RPMI8226 (cell line): ENCODE measurements around the gene GABPB2.
"Not testable (repeated sequence)": the region's sequence is repeated elsewhere in the genome, so short reads cannot be mapped to it uniquely, and the experiment has no call there.

ENCODE experiments used
- DNase-seq: peaks from one replicate; pipeline ENCODE4 v3.0.0-alpha.2; 2015

Gene GABPB2

DNA sequence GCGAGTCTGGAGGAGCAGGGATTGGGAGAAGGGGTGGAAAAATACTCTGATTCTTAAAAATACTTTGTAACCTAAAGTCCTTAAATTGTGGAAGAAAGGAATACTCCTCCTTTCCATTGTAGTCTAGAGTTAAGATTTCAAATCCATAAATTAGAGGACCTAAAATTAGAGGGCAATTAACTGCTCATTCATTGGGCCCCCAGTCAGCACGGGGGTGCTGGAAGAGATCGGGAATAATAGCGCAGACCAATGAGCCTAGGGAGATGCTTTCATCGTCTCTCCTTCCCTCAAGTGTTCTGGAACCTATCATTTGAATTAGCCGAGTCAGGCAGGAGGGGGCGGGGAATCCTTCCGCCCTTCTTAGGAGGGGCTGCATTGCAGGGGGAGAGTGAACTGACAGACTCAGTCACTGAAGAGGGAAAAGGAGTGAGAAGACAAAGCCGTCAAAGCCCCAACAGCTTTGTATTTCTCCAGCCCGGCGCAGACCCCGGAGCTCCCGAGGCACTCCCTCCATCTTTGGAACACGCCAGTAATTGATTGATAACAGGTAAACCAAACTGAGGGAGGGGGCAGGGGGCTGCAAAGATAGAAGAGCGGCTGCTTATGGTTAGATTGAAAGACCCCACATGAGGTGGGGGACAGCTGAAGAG, 10.4 kb upstream of the GABPB2 start, which contains the start of gene MLLT11:
TSS of gene MLLT11 (plus strand) at position 391 of the 650 bp plus-strand sequence. CDS start 6,828 bp downstream, outside the sequence.
- DNase-seq: no peak

DNA sequence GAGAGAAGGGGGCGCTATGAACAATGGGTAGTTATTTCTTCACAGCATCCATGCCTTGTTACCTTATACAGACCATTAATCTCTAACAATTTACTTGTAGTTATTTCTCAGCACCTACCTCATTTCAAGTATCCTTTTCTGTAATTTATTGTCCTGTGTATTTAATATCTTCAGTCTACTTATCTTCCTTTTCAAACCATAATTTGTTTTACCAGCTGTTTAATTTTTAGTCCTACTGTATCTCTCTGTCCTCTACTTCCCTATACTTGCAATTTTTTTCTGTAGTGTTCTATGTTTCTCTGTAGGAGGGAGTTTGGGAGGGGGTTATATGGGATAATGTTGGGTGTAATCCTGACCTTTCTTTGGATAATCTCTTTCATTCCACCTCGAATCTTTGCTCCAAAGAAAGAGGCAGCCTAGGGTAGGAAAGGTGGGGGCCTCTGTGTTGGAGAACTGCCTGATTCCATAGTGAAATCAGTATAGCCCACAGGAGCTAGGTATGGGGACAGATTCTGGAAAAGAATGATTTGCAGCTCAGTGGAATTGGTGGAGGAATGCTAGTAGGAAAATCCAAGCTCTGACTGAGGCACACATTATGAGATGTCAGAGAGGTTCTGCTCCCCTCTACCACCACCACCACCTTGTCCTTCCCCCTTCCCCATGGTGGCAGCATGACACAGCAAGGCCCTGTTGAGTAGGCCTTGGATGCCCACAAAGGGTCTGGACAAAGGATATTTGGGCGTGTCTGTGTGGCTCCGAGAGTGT, 9.7 kb upstream of the GABPB2 start:
- no peak for DNase-seq

DNA sequence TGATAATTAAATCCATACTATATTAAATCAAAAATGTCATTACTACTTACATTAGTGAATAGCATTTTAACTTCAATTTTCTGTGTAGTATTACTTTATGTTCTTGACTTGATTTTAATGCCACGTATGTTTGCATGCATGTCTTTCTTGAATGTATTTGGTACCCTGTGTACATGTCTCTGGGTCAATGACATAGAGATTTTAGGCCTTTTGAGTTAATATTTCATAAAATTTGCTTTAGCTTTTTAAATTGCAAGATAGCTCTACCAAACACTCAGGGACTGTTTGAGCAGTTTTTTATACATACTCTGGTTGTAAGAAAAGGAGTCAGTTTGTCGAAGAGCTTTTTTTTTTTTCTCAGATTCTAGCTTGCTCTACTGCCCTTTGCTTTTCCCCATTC, 8.9 kb upstream of the GABPB2 start:
- DNase-seq: no peak

DNA sequence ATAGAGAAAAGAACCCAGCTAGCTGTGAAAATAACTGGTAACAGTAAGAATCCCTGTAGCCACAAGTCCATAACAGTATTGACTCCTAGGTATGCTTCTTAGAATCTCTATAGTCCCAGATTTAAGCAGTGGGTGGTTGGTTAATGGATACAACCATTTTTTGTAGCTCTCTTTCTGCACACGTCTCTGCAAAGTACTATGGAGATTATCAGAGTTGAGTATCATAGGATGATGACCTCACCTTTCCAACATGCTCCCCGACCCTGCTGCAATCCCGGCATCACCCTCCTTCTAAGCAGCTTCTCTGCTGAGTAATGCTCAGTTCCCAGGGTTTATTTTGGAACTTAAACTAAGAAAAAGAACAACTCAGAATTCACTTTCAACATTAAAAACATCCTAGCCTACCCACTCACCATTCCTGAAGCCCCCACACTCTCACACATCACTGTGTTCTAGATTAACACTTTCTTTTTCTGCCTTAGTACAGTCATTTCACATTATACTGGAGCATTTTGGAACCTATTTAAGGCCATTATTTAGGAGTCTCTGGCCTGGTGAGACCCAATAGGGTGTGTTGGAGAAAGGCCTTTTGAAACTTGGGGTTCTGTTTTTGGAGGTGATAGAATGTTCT, 7.7 kb upstream of the GABPB2 start:
- DNase-seq: no peak

DNA sequence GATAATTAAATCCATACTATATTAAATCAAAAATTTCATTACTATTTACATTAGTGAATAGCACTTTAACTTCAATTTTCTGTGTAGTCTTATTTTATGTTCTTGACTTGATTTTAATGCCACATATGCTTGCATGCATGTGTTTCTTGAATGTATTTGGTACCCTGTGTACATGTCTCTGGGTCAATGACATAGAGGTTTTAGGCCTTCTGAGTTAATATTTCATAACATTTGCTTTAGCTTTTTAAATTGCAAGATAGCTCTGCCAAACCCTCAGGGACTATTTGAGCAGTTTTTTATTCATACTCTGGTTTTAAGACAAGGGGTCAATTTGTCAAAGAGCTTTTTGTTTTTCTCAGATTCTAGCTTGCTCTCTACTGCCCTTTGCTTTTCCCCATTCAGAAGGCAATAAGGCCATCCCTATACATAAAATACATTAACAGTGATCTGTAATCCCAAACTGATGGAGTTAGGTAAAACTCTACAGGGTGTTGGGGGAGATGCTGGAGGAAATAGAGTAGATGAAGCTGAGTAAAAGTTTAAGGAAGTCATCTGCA, 5.4 kb upstream of the GABPB2 start:
- no peak for DNase-seq

DNA sequence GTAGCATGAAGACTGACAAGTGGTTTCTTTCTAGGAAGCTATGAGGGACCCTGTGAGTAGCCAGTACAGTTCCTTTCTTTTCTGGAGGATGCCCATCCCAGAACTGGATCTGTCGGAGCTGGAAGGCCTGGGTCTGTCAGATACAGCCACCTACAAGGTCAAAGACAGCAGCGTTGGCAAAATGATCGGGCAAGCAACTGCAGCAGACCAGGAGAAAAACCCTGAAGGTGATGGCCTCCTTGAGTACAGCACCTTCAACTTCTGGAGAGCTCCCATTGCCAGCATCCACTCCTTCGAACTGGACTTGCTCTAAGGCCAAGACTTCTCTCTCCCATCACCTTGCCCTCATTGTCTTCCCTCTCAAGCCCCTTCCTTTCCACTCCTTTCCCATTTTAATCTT, 3.4 kb upstream of the GABPB2 start:
- no peak for DNase-seq

DNA sequence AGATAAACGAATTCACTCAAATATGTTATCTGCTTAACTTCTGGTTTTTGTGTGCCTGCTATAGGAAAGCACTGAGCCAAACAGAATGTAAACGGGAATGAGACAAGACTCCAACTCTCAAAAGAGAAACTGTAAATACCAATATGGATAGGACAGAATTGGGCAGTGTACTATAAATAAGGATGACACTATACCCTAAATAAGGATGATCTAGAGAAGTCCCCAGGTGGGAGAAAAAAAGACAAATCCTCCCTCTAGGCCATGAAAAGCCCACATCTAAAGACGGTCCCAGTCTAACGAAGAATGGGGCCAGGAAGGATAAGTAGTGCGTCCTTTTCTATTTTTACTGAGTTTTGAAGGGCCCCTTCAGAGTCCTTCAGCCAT, 1.5 kb upstream of the GABPB2 start:
- no peak for DNase-seq

DNA sequence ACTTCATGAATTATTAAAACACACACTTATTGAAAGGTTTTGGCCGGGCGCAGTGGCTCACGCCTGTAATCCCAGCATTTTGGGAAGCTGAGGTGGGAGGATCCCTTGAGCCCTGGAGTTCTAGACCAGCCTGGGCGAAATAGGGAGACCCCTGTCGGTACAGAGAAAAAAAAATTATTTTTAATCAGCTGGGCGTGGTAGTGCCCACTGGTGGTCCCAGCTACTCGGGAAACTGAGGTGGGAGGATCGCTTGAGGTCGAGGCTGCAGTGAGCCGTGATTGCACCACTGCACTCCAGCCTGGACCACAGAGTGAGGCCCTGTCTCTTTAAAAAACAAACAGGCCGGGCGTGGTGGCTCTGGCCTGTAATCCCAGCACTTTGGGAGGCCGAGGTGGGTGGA, 1.7 kb downstream of the GABPB2 start:
- no peak for DNase-seq

DNA sequence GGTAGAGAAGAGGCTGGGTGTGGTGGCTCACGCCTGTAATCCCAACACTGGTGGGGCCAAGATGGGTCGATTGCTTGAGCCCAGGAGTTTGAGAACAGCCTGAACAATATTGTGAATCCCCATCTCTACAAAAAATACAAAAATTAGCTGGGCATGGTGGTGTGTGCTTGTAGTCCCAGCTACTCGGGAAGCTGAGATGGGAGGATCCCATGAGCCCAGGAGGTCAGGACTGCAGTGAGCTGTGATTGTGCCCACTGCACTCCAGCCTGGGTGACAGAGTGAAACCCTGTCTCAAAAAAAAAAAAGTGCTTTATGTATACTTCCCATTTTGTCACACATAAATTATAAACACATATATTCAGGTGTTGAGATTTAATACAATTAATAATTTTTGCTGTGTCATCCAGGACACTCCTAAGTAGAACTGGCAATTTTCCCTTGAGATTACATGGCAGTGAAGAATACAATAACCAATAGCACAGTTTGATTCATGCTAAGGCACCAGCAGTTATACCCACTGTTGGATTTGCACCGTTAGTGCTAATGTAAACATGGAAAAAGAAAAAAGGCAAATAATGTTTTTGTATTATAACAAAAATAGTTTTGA, 15.5 kb downstream of the GABPB2 start:
- DNase-seq: no peak

DNA sequence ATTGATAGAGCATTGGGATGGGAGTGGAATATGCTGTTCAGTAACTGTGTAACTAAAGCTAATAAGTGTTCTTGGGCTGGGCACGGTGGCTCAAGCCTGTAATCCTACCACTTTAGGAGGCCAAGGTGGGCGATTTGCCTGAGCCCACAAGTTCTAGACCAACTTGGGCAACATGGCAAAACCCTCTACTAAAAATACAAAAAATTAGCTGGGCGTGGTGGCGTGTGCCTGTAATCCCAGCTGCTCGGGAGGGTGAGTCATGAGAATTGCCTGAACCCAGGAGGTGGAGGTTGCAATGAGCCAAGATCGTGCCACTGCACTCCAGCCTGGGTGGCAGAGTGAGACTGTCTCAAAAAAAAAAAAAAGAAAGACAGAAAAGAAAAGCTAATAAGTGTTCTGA, 26.9 kb downstream of the GABPB2 start:
- not testable (repeated sequence) for DNase-seq

DNA sequence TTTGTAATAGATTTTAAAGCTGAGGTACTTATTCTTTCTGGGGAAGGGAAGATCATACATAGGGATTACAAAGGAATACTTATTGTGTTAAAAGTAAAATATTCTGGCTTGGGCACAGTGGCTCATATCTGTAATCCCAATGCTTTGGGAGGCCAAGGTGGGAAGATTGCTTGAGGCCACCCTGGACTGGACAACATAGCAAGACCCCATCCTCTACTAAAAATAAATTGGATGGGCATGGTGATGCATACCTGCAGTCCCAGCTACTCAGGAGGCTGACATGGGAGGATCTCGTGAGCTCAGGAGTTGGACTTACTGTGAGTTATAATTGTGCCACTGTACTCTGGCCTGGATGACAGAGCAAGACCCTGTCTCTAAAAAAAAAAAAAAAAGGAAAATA, 27.6 kb downstream of the GABPB2 start:
- DNase-seq: no peak

DNA sequence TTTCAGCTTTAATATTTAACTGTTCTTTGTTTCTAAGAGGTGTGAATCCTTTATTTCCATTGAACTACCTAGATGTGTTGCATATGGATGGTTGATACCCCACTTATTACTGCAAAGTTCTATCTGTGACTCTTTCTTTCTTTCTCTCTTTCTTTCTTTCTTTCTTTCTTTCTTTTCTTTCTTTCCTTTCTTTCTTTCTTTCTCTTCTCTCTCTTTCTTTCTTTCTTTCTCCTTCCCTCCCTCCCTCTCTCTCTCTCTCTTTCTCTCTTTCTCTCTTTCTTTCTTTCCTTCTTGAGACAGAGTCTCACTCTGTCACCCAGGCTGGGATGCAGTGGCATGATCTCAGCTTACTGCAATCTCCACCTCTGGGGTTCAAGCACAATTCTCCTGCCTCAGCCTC, 34.1 kb downstream of the GABPB2 start:
- DNase-seq: no peak

DNA sequence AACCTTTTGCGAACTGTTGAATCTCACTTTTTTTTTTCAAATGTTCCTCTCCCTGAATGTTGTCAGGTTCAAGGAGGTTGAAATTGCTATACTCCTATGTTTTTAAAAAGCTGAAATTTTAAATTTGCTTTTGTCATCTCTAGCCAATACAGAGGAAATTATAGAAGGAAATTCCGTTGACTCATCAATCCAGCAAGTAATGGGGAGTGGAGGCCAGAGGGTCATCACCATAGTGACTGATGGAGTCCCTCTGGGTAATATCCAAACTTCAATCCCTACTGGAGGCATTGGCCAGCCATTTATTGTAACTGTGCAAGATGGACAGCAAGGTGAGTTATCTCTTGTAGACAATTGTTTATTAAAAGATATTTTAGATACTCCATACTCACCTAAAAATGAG, 36.3 kb downstream of the GABPB2 start:
- DNase-seq: no peak

DNA sequence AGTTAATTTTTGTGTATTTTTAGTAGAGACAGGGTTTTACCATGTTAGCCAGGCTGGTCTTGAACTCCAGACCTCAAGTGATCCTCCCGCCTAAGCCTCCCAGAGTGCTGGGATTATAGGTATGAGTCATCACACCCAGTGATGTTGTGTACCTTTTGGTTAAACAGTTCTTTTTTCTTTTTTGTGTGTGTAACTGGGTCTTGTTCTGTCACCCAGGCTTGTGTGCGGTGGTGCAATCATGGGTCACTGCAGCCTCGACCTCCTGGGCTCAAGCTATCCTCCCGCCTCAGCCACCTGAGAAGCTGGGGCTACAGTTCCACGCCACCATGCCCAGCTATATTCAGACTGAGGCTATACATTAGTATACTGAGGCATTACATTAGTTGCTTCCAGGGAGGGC, 37.8 kb downstream of the GABPB2 start:
- no peak for DNase-seq

DNA sequence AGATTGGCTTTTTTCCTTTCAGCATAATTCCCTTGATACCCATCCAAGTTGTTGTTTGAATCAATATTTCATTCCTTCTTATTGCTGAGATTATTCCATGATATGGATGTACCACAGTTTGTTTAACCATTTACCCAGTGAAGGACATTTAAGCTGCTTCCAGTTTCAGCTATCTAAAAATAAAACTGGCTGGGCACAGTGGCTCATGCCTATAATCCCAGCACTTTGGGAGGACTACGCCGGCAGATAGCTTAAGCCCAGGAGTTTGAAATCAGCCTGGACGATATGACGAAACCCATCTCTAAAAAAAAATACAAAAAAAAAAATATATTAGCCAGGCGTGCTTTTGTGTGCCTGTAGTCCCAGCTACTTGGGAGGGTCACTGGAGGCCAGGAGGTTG, 43.3 kb downstream of the GABPB2 start:
- no peak for DNase-seq

DNA sequence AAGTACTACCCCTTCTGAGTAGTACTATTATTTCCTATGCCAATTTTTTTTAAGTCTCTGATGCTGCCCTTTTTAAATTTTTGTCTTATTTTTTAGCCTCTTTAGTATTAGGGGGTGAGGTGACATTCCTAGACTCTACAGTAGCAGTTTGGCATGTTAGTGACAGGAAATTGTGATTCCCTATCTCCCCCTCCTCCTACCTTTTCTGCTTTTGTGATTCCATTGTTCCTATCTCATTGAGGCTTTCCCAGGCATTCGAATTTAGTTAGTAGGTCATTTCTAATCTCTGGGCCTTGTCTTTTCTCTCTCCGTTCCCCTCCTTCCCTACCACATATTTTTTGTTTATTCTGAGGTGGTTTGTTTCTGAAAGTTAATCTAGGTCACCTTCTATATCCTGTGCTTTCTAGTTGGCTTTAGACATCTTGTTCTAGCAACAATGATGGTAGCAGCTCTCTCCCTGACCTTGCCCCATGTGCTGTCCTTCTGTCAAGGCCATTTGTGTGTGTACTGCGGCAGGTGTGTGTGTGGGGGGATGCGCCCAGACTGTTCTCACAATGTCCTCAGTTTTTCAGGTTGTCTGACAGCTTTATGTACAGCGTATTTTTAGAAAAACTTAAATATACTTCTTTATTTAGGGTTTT, 54.3 kb downstream of the GABPB2 start:
- DNase-seq: no peak

DNA sequence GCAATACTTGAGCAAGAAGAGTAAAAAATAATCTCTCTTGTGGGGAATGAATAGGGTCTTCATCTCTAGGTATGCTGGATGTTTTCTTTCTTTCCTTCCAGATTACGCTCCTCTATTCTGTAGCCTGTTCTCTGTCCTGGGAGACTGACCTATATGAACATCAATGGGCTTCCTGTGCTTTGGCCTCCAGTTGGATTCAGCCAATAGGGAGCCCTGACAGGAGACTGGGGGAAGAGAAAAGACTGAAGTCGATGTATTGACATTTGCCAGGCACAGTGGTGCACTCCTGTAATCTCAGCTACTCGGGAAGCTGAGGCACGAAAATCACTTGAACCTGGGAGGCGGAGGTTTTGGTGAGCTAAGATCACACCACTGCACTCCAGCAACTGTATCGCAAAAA, 58.2 kb downstream of the GABPB2 start:
- DNase-seq: no peak

DNA sequence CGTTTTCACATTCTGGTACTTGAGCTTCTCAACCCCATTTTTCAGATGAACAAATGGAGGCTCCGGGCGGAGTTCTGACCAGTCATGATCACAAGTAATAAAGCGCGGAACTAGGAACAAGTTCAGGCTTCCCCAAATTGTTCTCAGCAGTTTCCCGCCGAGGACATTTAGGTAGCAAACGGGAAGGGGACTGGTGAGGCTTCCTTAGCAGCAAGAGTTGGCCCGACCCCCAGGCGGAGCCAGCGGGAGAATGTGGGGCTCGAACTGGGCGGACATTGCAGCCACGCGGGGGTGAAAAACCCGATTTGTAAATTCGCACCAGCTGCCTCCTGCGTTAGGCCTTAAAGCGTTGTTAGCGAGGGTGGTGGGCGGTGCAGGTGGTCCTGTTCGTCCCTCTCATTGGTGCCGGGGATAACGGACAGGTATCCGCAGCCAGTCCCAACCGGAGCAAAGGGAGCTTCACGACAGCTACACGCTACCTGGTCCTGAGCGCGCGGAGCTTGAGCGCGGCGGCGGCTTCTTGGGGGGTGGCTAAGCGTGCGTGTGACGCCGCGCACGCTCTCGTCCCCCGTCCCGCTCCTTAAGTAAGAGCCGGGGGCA, 60.5 kb downstream of the GABPB2 start:
- DNase-seq: no peak

DNA sequence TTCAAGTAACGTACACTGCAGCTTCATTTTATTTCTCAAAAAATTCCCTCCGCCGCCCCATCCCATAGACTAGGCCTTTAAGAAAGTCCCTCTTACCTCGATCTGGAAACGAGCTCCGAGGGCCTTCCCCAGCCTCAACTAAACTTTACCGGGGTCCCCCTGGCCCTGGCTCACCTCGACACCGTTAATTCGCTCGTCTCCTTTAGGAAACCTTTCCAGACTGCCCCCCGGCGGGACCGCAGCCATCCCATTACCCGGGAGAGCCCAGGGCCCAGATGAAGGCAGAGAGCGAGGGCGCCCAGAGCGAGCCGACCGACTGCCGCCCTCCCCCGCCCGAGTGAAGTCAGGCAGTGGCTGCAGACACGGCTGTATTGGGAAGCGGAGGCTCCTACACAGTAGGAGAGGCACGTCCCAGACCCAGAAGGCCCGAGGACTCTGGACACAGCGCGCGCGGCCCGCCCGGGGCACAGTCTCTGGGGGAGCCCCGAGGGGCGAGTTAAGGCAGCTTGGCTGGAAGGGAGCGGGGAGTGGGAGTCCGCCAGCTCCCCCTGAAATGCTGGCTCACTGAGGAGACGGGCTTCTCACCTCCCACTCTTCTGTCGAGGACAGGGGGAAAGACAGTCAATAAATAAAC, 61.3 kb downstream of the GABPB2 start:
- no peak for DNase-seq

DNA sequence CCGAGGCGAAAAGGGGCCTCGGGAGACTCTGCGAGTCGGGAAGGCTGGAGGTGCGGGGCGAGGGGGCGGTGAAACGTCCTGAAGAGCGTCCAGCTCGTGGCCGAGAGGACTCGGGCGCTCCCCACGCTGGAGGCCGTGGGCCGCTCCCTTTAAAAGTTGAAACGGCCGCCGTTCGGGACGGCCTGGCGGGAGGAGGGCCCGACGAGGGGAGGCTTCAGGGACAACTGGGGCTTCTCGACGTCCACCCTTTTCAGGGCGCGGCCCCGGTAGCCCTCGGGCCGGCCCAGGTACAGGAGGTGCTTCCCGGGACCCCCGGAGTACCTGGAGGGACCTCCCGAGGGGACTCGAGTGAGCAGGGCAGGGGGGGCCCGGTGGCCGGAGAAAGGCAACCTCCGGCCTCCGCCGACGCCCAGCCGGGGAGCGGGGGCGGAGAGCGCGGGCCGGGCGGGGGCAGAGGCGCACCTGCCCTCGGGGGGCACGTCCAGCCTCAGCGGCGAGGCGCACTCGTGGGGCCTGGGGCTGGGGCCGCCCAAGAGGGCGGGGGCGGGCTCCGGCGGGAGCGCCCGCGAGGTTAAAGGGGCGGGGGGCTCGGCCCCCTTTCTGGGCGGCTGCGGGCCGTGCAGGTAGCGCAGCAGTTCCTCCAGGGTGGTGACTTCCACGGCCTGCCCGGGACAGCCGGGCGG, 61.9 kb downstream of the GABPB2 start:
- no peak for DNase-seq

DNA sequence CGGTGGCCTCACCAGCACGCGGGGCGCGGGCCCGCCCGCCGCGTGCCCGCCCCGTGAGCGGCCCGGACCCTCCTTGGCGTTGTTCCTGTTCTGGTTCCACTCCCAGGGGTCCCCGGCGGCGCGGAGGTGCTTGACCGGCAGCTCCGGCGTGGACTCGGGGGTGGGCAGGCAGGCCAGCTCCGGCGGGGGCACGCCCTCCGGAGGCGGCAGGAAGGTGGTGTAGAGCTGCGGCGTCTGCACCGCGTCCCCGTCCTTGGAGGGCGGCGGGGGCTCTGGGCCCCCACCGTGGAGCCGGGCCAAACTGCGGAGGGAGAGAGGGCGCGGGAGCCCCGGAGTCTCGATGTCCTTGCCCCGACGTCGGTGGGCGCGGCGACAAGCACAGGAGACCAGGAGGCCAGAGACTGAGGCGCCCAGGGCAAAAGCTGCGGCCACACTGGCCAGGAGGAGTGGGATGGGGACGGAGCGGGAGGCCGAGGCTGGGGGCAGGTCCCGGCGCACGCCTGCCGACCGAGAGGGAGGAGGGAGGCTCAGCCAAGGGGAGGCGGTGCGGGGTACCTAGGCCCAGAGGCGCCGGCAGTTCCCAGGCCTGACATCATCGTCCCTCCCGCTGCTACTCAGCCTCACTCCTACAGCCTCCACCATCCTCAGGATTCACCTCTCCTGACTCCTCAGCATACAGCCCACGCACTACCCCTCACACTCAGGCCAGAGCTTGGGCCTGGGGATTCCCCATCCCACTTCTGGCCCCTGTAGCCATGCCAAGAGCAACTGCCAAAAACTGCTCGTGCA, 62.7 kb downstream of the GABPB2 start:
- DNase-seq: no peak
